Ascending aorta (tissue), 2 donors: ENCODE measurements around the gene PGAM1. TPM values are rescaled to one million over a fixed set of nuclear protein-coding genes. Genes with fewer than 3 reads are reported as not detected.
"Not testable (repeated sequence)": the region's sequence is repeated elsewhere in the genome, so short reads cannot be mapped to it uniquely, and the experiment has no call there.

Source experiments
- DNase-seq, 2 donors: peaks; one replicate each; pipeline ENCODE4 v3.0.0-alpha.2; 2019; ENCODE audit warnings: low spot score in 2 of 2
- H3K27ac ChIP-seq, 2 donors: fragments of 200-600 bp; sonication (generic); one replicate each; pipeline ENCODE4 v1.5.1; 2016 to 2017; ENCODE audit warnings: mild to moderate bottlenecking in 1 of 2
- H3K27me3 ChIP-seq: fragments of 200-600 bp; sonication (generic); one replicate; pipeline ENCODE4 v1.5.1; 2017
- H3K36me3 ChIP-seq, 2 donors: fragments of 200-600 bp; sonication (generic); one replicate each; pipeline ENCODE4 v1.5.1; 2016
- H3K4me1 ChIP-seq, 2 donors: fragments of 200-600 bp; sonication (generic); one replicate each; pipeline ENCODE4 v1.5.1; 2016 to 2017; ENCODE audit warnings: mild to moderate bottlenecking in 1 of 2
- H3K4me3 ChIP-seq, 2 donors: fragments of 200-600 bp; sonication (generic); one replicate each; pipeline ENCODE4 v1.5.1; 2016 to 2017; ENCODE audit warnings: mild to moderate bottlenecking in 1 of 2
- H3K9me3 ChIP-seq, 2 donors: fragments of 200-600 bp; sonication (generic); one replicate each; pipeline ENCODE4 v1.5.1; 2016
- CTCF ChIP-seq, 3 experiments: fragments of 200-600 bp in 2 of 3; fragments of 450-650 bp in 1 of 3; sonication (generic) in 2 of 3; IDR thresholded peaks; one replicate each; pipeline ENCODE4 v1.5.1; 2016 to 2019; ENCODE audit warnings: antibody characterized with exemption in 3 of 3, mild to moderate bottlenecking in 1 of 3, moderate library complexity in 1 of 3
- intact Hi-C: fragments of 100-400 bp; cut with DNase I; formaldehyde crosslinking; loops from one replicate; pipeline ENCODE4 v1.15.1; 2023
- total RNA-seq: library from RNA; depleted of rRNA; stranded (reverse); fragments of >200 nt; gene quantifications from one replicate; pipeline ENCODE4 v1.1.0, GENCODE V29; 2016

PGAM1 gene
- total RNA-seq, 1 donor from 2014 or later, result 171 TPM

- Histone ChIP-seq H3K4me1 (peaks cover 0 to 3% of the 10 kb centered on the region in 2 donors), H3K9me3 (no peaks in the 10 kb centered on the region), H3K36me3 (no peaks in the 10 kb centered on the region), H3K27ac (no peak overlapping the region), H3K4me3 (no peak overlapping the region), H3K27me3 (no peaks in the 10 kb centered on the region)
- no peak for DNase-seq
- intact Hi-C loops, result no loop called here
- no peak for TF ChIP-seq CTCF (IDR thresholded peaks at IDR 0.05)
Observed at GRCh38 chr10:97411406-97411805, 14.6 kb upstream of the PGAM1 start.

- DNase-seq, result no peak
- Histone ChIP-seq H3K9me3 (no peaks in the 10 kb centered on the region), H3K27ac (no peak overlapping the region), H3K4me1 (no peaks in the 10 kb centered on the region), H3K36me3 (no peaks in the 10 kb centered on the region), H3K4me3 (no peak overlapping the region), H3K27me3 (no peaks in the 10 kb centered on the region)
- intact Hi-C loops, result no loop called here
- TF ChIP-seq CTCF (IDR thresholded peaks at IDR 0.05), result no peak
Observed at GRCh38 chr10:97412891-97413304, 13.1 kb upstream of the PGAM1 start.

- H3K27ac ChIP-seq, result no peak overlapping the region
- TF ChIP-seq CTCF (IDR thresholded peaks at IDR 0.05), result no peak
- no peaks in the 10 kb centered on the region for H3K4me1 ChIP-seq
- intact Hi-C loops, result no loop called here
- H3K36me3 ChIP-seq, result no peaks in the 10 kb centered on the region
- DNase-seq, result no peak
- no peak overlapping the region for H3K4me3 ChIP-seq
- H3K27me3 ChIP-seq, result no peaks in the 10 kb centered on the region
- H3K9me3 ChIP-seq, result no peaks in the 10 kb centered on the region
Observed at GRCh38 chr10:97416565-97416964, 9.4 kb upstream of the PGAM1 start.

GRCh38 chr10:97423757-97424098 lies 2.3 kb upstream of the PGAM1 start:
- not testable (repeated sequence) for H3K36me3 ChIP-seq, H3K4me3 ChIP-seq, H3K27ac ChIP-seq, H3K9me3 ChIP-seq, H3K27me3 ChIP-seq, DNase-seq
- intact Hi-C loops, result loop anchor here (10.0 kb wide), 1 partner anchor 311 kb away; the partner anchor contains the start of gene ZFYVE27
- H3K4me1 ChIP-seq, result peaks cover 9 to 17% of the 10 kb centered on the region in 2 donors

- intact Hi-C loops, result loop anchor here (2.0 to 10.0 kb wide), 6 partner anchors 20 to 308 kb away; partner anchors contain the start of genes ARHGAP19, EXOSC1, MMS19 and MORN4
- Histone ChIP-seq H3K27ac (peak overlapping the region; percentile 80 to 89), H3K4me3 (peak overlapping the region; percentile 75 to 97), H3K9me3 (no peaks in the 10 kb centered on the region), H3K36me3 (peaks cover 15 to 28% of the 10 kb centered on the region in 2 donors), H3K27me3 (no peaks in the 10 kb centered on the region), H3K4me1 (peaks cover 9 to 17% of the 10 kb centered on the region in 2 donors)
- no peak for TF ChIP-seq CTCF (IDR thresholded peaks at IDR 0.05)
- no peak for DNase-seq
Observed at GRCh38 chr10:97426776-97427570, 982 bp downstream of the PGAM1 start.

- intact Hi-C loops, result loop anchor here (2.0 to 10.0 kb wide), 6 partner anchors 19 to 307 kb away; partner anchors contain the start of genes ARHGAP19, EXOSC1, MMS19 and MORN4
- no peak overlapping the region for H3K27ac ChIP-seq
Observed at GRCh38 chr10:97427571-97428179, 1.7 kb downstream of the PGAM1 start.

More at GRCh38 chr10:97427571-97428179, 1.7 kb downstream of the PGAM1 start:
- peaks cover 9 to 17% of the 10 kb centered on the region in 2 donors for H3K4me1 ChIP-seq
- H3K36me3 ChIP-seq, result peaks cover 18 to 30% of the 10 kb centered on the region in 2 donors
- no peaks in the 10 kb centered on the region for H3K9me3 ChIP-seq
- H3K4me3 ChIP-seq, result peak overlapping the region; percentile 75 to 97
- no peak for TF ChIP-seq CTCF (IDR thresholded peaks at IDR 0.05)
- no peak for DNase-seq
- no peaks in the 10 kb centered on the region for H3K27me3 ChIP-seq
